Measurements from ENCODE around the gene KCTD8. TPM values are rescaled to one million over a fixed set of nuclear protein-coding genes. Genes with fewer than 3 reads are reported as not detected.

KCTD8 gene
- total and polyA plus RNA-seq, 2 donors (not counting 1 experiment from before 2014, with no cell fraction given), result not detected

- POLR2A ChIA-PET, result no interaction called here
- Histone ChIP-seq H3K9me3 (ENCODE audit: control extremely low read depth in 1 of 3, control insufficient read depth in 2 of 3, insufficient read depth in 1 of 3, low read length in 2 of 3) (no peaks in the 10 kb centered on the region), H4K20me1 (ENCODE audit: control insufficient read depth, insufficient read depth, low read length, poor library complexity, severe bottlenecking) (no peaks in the 10 kb centered on the region), H3K27ac (ENCODE audit: low read length in 2 of 2) (no peak overlapping the region), H3K27me3 (replicated peaks in 1 of 4; ENCODE audit: control extremely low read depth in 1 of 4, control insufficient read depth in 3 of 4, insufficient read depth in 4 of 4, low read length in 3 of 4) (no peaks in the 10 kb centered on the region), H2AFZ (ENCODE audit: insufficient read depth, low read depth, low read length, poor library complexity, severe bottlenecking) (no peak overlapping the region), H3K36me3 (replicated peaks in 1 of 2; ENCODE audit: control extremely low read depth in 1 of 2, control insufficient read depth in 1 of 2, extremely low read depth in 1 of 2, insufficient read depth in 2 of 2, low read length in 1 of 2) (no peaks in the 10 kb centered on the region), H3K4me3 (ENCODE audit: control extremely low read depth in 1 of 5, extremely low read depth in 1 of 5, insufficient read depth in 1 of 5, low read depth in 2 of 5, low read length in 4 of 5) (no peak overlapping the region), H3K4me1 (ENCODE audit: control insufficient read depth in 2 of 2, insufficient read depth in 2 of 2, low read length in 2 of 2) (no peaks in the 10 kb centered on the region), H3K79me2 (ENCODE audit: control insufficient read depth, insufficient read depth, low read length) (no peaks in the 10 kb centered on the region), H3K4me2 (replicated peaks; ENCODE audit: low read depth, low read length, poor library complexity, severe bottlenecking) (no peak overlapping the region), H3K9ac (ENCODE audit: low read length) (no peak overlapping the region)
- no peaks in the 10 kb centered on the region for H3K27me3 Mint-ChIP-seq
- no peaks in the 10 kb centered on the region for H3K9me3 Mint-ChIP-seq (ENCODE audit: insufficient read depth)
- CTCF ChIA-PET, result no interaction called here
- no peak for ATAC-seq (ENCODE audit: low read depth)
- intact Hi-C loops (cut with micrococcal nuclease), result no loop called here
- WGBS (ENCODE audit: insufficient coverage), result 88% methylated on average over 4 of the region's 4 CpGs
- DNase-seq, result no peak
- H3K27ac Mint-ChIP-seq, result no peak overlapping the region
- no peaks in the 10 kb centered on the region for H3K4me1 Mint-ChIP-seq
- H3K4me3 Mint-ChIP-seq, result no peak overlapping the region
- TF ChIP-seq CTCF (IDR thresholded peaks at IDR 0.05) (no peak), EZH2 (IDR thresholded peaks at IDR 0.05; ENCODE audit: borderline replicate concordance, insufficient read depth, low read depth, low read length, poor library complexity, severe bottlenecking) (no peak)
Observed at GRCh38 chr4:44221407-44221806, 227.2 kb downstream of the KCTD8 start.

- no peaks in the 10 kb centered on the region for H4K20me1 ChIP-seq (ENCODE audit: control insufficient read depth, insufficient read depth, low read length, poor library complexity, severe bottlenecking)
- H3K9me3 ChIP-seq (ENCODE audit: control extremely low read depth in 1 of 3, control insufficient read depth in 2 of 3, insufficient read depth in 1 of 3, low read length in 2 of 3), result no peaks in the 10 kb centered on the region
- no peaks in the 10 kb centered on the region for H3K79me2 ChIP-seq (ENCODE audit: control insufficient read depth, insufficient read depth, low read length)
- Mint-ChIP-seq H3K27me3 (no peaks in the 10 kb centered on the region), H3K4me1 (no peaks in the 10 kb centered on the region), H3K9me3 (ENCODE audit: insufficient read depth) (no peaks in the 10 kb centered on the region), H3K4me3 (no peak overlapping the region), H3K27ac (no peak overlapping the region)
- ChIA-PET POLR2A (no interaction called here), CTCF (no interaction called here)
- no peak overlapping the region for H3K4me2 ChIP-seq (replicated peaks; ENCODE audit: low read depth, low read length, poor library complexity, severe bottlenecking)
- no peak overlapping the region for H3K9ac ChIP-seq (ENCODE audit: low read length)
- TF ChIP-seq EZH2 (IDR thresholded peaks at IDR 0.05; ENCODE audit: borderline replicate concordance, insufficient read depth, low read depth, low read length, poor library complexity, severe bottlenecking) (no peak), CTCF (IDR thresholded peaks at IDR 0.05) (no peak)
- no peaks in the 10 kb centered on the region for H3K27me3 ChIP-seq (replicated peaks in 1 of 4; ENCODE audit: control extremely low read depth in 1 of 4, control insufficient read depth in 3 of 4, insufficient read depth in 4 of 4, low read length in 3 of 4)
- intact Hi-C loops (cut with micrococcal nuclease), result no loop called here
- no peaks in the 10 kb centered on the region for H3K36me3 ChIP-seq (replicated peaks in 1 of 2; ENCODE audit: control extremely low read depth in 1 of 2, control insufficient read depth in 1 of 2, extremely low read depth in 1 of 2, insufficient read depth in 2 of 2, low read length in 1 of 2)
- ATAC-seq (ENCODE audit: low read depth), result no peak
- H3K27ac ChIP-seq (ENCODE audit: low read length in 2 of 2), result no peak overlapping the region
- no peaks in the 10 kb centered on the region for H3K4me1 ChIP-seq (ENCODE audit: control insufficient read depth in 2 of 2, insufficient read depth in 2 of 2, low read length in 2 of 2)
- H2AFZ ChIP-seq (ENCODE audit: insufficient read depth, low read depth, low read length, poor library complexity, severe bottlenecking), result no peak overlapping the region
- no peak for DNase-seq
- H3K4me3 ChIP-seq (ENCODE audit: control extremely low read depth in 1 of 5, extremely low read depth in 1 of 5, insufficient read depth in 1 of 5, low read depth in 2 of 5, low read length in 4 of 5), result no peak overlapping the region
Observed at GRCh38 chr4:44210750-44211149, 237.9 kb downstream of the KCTD8 start.

All from B cell (primary cell).